NCI-H1092 treated with DMSO at 0.1 percent for 48 hours (cell line): ENCODE data around the gene OLFML3.

ENCODE experiments used
- DNase-seq: peaks from one replicate; lab custom pipeline; 2025; lab: John Stamatoyannopoulos, UW

OLFML3 gene

DNA sequence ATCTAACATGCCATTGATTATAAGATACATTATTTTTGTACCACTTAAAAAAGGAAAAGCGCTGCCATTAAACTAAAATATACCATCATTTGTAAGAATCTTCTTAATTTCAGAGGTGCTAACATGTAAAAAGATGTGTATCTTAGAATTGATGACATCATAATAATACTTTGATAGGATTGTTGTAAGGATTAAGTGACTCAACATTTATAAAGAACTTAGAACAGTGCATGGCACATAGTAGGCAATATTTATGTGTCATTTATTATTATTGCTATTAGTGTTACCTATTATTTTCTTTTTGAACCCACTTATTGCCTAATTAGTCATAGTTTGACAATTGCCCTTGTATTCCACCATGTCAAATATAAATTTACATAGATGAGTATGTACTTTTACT, 28.4 kb upstream of the OLFML3 start:
- DNase-seq = no peak

- DNase-seq = no peak
These were observed 27.6 kb upstream of the OLFML3 start for GRCh38 chr1:113951719-113952118.

DNA sequence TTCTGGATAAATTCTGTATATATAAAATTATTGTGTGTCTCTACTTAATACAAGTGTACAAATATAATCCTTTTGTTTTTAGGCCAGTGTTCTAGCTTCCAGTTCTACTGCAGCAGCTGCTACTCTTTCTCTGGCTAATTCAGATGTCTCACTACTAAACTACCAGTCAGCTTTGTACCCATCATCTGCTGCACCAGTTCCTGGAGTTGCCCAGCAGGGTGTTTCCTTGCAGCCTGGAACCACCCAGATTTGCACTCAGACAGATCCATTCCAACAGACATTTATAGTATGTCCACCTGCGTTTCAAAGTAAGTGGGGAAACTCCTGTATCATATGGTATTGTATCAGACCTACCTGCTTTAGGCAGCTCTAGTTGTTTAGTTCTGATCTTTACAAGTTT, 21.3 kb upstream of the OLFML3 start:
- no peak for DNase-seq

- no peak for DNase-seq
These were observed 20.6 kb upstream of the OLFML3 start for GRCh38 chr1:113958691-113959090.

DNA sequence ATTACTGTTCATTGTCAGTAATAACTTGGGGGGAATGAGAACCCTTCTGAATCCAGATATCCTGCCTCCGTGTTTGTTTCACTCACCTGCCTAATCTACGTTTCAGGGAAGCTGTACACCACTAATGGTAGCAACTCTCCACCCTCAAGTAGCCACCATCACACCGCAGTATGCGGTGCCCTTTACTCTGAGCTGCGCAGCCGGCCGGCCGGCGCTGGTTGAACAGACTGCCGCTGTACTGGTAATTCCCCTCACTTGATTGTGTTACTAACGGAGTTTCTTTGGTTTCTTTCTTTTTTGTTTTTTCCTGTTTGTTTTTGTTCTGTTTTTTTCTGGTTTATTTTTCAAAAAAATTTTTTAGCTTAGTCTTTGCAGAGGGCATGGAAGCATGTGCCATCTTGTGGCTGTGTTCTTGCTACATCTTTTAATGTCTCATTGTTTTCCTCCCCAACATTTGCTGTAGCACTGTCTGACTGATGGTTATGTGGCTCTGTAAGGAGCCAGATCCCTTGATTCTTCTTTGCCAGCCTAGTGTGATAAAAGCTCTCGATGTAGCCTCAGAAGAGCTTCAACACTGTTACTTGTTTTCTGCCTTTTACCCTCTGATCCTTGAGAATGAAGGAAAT, 15.9 kb upstream of the OLFML3 start:
- DNase-seq = no peak

GRCh38 chr1:113965703-113966412, 13.4 kb upstream of the OLFML3 start:
- no peak for DNase-seq

- DNase-seq = no peak
These were observed 6.3 kb upstream of the OLFML3 start for GRCh38 chr1:113972954-113973353.

- DNase-seq = no peak
These were observed 3.9 kb upstream of the OLFML3 start for GRCh38 chr1:113975211-113975895.

- DNase-seq = no peak
These were observed 2.5 kb upstream of the OLFML3 start for GRCh38 chr1:113976609-113977278.

- DNase-seq = no peak
These were observed 1.4 kb upstream of the OLFML3 start for GRCh38 chr1:113977906-113978305.

DNA sequence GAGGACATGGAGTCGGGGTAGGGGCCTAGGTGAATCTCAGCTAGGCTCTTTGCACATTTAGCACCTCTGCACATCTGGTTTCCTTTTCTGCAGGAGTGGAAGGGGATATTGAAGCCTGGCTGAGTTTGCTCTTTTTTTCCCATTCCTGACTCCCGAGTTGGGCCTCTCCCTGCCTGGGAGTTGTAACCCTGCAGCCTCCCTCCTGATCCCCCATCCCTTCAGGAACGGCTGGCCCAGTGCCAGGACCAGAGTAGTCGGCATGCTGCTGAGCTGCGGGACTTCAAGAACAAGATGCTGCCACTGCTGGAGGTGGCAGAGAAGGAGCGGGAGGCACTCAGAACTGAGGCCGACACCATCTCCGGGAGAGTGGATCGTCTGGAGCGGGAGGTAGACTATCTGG, 836 bp downstream of the OLFML3 start:
- no peak for DNase-seq

GRCh38 chr1:113981962-113982931, 3.0 kb downstream of the OLFML3 start:
- no peak for DNase-seq

GRCh38 chr1:113982949-113983348, 3.7 kb downstream of the OLFML3 start:
- DNase-seq = no peak

GRCh38 chr1:113983391-113983790, 4.1 kb downstream of the OLFML3 start:
- peak; percentile 16 for DNase-seq

- no peak for DNase-seq
These were observed 4.6 kb downstream of the OLFML3 start for GRCh38 chr1:113983826-113984225.

DNA sequence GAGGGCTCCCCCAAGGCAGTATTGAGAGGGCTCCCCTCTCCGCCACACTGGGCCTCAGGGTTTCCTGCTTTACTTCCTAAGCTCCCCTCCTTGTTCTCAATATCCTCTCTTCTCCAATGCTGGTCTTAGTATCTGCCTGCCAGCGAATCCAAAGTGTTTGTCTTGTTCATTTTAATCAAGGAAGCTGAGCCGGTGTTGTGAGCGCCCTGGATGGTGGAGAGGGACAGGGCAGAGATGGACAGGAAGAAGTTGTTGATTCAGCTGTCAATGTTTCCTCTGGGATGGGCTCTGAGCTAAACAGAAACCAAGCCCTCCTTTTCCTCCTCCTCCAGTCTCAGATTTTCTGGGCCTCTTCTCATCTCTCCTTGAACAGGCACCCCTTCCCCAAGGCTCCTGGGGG, 5.4 kb downstream of the OLFML3 start:
- DNase-seq = peak; percentile 26

DNA sequence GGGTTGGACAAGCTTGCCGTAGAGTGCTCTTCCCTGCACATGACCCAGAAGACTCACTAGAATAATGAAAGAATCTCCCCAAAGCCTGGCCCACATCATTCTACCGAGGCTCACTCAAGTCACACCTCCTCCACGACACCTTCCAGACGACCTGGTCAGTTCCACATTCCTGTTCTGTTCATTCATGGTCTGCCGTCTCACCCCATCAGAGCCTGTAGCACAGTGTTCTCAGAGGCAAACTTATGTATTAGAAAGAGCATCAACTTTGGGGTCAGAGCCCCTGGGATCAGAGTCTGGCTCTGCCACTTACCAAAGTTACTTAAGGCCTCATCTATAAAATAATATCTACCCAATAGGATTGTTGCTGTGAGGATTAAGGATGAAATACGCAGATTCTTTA, 7.5 kb downstream of the OLFML3 start:
- no peak for DNase-seq

DNA sequence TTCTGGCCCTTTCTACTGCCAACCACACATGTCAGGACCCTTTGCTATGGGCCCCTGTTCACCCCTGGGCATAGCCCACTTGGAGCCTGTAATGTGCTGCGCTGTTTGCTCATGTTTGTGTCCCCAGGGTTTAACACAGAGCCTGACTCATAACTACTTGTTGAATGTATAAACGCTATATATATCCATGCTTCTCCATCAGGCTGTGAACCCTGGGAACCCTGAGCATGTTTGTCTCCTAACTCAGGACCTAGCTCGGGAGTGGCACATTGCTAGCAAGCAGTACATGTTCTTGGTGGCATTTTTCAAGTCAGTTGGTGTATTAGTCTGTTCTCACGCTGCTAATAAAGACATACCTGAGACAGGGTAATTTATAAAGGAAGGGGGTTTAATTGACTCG, 8.0 kb downstream of the OLFML3 start:
- no peak for DNase-seq

GRCh38 chr1:113990530-113990929, 11.3 kb downstream of the OLFML3 start:
- DNase-seq = no peak

GRCh38 chr1:113990961-113991360, 11.7 kb downstream of the OLFML3 start:
- no peak for DNase-seq

DNA sequence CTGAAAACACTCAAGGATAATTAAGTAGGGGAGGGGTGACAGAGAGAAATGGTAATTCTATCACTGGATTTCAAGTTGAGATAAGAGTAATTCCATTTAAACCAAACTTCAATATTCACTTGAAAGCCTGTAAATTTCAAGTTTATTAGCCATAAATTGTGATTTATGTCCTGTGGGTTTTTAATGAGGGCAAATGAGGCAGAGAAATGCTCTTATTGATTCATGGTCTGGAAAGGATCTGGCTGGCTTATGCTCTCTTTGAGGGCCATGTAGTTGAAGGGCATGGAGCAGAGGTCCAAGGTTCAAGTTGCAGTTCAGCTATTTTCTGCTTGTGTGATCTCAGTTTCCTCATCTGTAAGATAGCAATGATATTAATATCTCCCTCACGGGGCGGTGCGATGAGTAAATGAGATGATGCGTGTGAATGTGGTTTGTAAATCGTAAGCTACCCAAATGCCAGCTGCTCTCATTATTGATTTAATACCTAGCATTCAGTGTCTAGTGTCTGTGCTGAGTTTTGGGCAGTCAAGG, 12.3 kb downstream of the OLFML3 start:
- DNase-seq = no peak
